GM20000 (cell line): ENCODE measurements around the gene CTDSP2.

Experiments used
- DNase-seq: peaks from one replicate; pipeline ENCODE4 v3.0.0; 2012; ENCODE audit warnings: low spot score
- TF ChIP-seq, protein P1 (sequence below): IDR thresholded peaks from 2 replicates; pipeline ENCODE4 v1.5.1; 2012; ENCODE audit warnings: mild to moderate bottlenecking, control low read depth; ENCODE audit errors: extremely low read depth, missing control alignments

The CTDSP2 gene

DNA sequence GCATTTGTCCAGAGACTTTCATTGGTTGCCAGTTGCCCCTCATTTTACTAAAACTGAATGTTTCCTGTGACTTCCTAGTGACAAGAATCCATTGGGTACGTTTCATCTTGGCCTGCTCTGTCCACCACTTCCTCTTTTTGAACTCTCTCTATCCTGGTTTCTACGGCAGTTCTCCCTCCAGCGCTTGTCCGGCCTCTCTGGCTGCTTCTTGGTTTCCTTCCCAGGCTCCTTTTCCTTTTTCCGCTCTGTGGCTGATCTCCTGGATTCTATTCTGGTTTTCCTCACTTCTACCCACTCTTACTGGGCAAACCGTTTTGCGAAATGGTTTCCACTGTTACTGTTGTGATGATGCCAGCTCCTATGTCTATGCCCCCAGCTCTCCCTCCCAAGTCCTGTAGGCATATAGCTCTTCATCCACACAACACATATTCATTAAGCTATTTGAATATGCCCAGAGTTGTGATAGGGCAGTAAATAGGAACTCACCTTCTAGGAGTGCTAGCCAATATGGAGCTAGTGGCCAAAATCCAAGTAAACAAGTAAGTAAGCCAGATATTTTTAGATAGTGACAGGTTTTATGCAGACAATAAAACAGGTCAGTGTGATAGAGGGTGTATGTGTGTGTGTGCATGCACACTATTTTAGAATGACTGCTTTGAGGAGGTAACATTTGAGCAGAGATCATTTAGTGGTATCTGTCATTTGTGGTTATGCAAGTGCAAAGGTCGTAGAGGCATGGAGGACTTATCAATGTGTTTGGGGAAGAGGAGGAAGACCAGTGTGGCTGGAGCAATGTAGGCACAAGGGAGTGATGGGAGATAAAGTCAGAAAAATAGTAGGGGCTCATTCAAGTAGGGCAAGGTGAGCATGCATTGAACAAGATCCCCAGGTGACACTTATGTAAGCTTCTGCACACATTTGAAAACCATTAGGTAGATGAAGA lies 27.9 kb upstream of the CTDSP2 start:
- TF ChIP-seq, protein P1, sequence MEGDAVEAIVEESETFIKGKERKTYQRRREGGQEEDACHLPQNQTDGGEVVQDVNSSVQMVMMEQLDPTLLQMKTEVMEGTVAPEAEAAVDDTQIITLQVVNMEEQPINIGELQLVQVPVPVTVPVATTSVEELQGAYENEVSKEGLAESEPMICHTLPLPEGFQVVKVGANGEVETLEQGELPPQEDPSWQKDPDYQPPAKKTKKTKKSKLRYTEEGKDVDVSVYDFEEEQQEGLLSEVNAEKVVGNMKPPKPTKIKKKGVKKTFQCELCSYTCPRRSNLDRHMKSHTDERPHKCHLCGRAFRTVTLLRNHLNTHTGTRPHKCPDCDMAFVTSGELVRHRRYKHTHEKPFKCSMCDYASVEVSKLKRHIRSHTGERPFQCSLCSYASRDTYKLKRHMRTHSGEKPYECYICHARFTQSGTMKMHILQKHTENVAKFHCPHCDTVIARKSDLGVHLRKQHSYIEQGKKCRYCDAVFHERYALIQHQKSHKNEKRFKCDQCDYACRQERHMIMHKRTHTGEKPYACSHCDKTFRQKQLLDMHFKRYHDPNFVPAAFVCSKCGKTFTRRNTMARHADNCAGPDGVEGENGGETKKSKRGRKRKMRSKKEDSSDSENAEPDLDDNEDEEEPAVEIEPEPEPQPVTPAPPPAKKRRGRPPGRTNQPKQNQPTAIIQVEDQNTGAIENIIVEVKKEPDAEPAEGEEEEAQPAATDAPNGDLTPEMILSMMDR = no peak
- no peak for DNase-seq

DNA sequence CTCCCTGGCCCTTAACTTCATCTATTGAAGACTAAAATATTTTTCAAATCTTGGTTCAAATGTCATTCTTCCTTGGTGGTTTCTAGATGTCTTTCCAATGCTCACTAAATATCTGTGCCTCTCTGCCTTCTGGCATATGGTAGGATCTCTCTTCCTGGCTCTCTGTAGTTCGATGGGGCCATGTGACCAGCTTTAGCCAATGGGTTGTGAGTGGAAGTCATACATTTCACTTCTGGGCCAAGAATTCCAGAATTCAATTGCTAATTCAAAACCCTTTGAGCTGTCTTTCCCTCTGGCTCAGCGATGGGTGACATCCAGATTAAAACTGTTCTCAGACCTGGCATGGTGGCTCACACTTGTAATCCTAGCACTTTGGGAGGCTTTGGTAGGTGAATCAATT lies 25.8 kb upstream of the CTDSP2 start:
- no peak for DNase-seq
- TF ChIP-seq, protein P1 = no peak

DNA sequence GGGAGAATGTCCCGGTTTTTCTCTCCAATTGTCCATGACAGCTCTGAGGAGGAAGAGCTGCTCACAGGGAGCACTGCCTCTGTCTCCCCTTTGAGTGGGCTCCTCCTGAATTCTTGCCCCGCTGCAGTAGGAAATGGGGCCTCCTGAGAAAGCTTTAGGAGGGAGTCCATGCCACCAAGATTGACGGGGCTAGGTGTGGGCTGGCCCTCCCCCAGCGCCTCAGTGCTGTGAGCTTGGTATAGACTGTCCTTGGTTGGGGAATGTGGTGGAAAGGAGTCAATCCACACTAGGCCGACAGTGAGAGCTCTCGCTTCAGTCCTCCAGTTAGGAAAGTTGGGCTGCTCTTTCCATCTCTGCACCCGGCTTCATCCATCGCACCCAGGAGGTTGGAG lies 23.4 kb upstream of the CTDSP2 start:
- DNase-seq = no peak
- TF ChIP-seq, protein P1 = no peak

DNA sequence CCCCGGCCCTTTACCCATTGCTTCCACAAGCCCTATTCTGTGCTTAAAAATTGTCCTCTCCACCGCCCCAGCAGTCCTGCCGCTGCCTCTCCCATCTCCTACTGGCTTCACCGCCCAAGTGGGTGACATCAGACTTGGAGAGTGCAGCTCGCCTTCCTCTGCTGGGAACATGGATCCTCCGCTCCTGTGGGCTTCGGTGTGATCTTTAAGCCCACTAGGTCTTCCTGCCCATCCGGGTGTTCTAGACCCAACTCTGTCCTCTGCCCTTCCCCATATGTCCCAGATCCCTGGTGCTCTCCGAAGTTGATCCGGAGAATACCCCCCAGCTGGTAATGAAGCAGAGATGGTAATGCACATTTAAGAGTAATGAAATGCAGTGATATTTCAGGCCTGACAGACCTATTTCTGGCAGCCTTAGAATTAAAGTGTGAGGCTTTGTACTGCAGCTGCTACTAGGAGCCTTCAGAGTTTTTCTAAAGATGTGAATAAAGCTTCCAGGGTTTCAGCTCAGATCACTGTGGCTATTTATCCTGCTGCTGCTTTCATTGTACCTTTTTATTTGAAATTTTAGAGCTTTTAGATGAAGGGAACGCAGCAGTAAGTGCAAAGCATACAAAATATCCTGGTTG lies 22.9 kb upstream of the CTDSP2 start:
- DNase-seq = no peak
- TF ChIP-seq, protein P1 = no peak

DNA sequence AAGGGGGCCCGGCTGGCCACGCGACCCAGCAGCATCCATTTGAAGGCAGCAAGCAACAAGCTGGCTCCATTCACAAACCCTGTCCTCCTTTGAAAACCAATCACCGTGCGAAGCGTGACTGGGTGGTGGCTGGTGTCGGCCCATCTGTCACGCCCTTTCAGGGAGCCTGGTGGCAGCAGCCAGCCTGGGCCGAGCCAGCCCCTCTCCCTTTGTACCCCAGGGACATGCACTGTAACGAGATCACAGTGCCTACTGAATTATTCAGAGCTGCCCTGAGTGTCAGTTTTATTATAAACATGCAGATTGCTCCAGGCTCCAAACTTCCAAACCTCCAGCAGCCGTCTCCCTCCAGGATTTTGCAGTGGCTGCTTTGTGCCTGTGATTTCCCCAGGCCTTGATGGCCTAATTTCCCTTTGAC lies 22.3 kb upstream of the CTDSP2 start:
- TF ChIP-seq, protein P1 = no peak
- no peak for DNase-seq

DNA sequence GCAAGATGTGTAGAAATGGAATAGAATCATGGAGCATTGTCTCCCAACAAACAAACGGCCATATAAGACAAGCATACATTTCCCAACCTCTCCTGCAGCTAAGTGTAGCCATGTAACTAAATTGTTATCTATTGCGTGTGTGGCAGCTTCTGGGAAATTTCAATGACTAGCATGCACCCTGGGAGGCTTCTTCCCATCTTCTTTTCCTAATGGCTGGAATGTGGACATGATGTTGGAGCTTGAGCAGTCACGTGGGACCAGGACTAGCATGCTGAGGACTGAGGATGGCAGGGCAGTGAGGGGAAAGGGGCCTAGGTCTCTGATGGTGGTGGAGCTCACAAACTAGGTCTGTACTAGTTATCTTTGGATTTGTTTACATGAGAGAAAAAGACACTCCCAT lies 21.7 kb upstream of the CTDSP2 start:
- TF ChIP-seq, protein P1 = no peak
- no peak for DNase-seq

DNA sequence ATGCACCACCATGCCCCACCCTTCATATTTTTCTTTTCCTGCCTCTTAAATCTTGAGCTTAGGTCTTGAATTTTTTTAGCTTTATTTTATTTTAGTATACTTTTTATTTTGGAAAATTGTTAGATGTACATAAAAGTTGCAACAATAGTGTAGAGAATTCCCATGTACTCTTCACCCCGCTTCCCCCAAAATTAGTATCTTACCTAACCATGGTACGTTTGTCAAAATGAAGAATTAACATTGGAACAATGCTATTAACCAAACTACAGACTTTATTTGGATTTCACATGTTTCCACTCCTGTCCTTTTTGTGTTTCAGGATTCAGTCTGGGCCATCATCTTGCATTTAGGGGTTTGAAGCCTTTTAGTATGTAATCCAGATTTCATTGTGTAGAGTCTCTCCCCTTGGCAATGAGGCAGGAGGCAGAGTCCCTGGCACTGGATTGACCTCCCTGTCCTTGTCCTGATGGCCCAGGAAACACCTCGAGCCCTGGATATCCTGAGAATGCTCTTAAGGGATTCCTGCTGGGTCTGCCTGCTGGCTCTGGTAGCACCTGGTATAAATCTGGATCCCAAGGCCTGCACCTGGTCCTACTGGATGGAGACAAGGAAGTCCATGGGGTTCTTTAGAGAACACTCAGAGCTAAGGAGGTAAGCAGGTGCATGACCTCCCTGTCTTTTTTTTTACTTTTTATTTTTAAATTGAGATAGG lies 19.9 kb upstream of the CTDSP2 start:
- TF ChIP-seq, protein P1 = no peak
- no peak for DNase-seq
